ENCODE results near the gene MEST.

- TF ChIP-seq CTCF (conservative IDR thresholded peaks at IDR 0.05 in 1 of 2, IDR thresholded peaks at IDR 0.05 in 1 of 2; ENCODE audit: low read depth in 1 of 2, low read length in 2 of 2) = no peak
- no peak for TF ChIP-seq EZH2 (IDR thresholded peaks at IDR 0.05; ENCODE audit: low read length, missing control alignments)
Measured at GRCh38 chr7:130444751-130445407, 47.0 kb upstream of the MEST start.
